ENCODE results near the gene PACRG. TPM values are rescaled to one million over a fixed set of nuclear protein-coding genes. Genes with fewer than 3 reads are reported as not detected.

Gene PACRG
- total RNA-seq, 1 donor from 2014 or later = 1.2 TPM

- no peaks in the 10 kb centered on the region for H3K9me3 Mint-ChIP-seq (ENCODE audit: unreplicated experiment)
- no peaks in the 10 kb centered on the region for H3K27me3 Mint-ChIP-seq (ENCODE audit: unreplicated experiment)
- TF ChIP-seq, protein P1, sequence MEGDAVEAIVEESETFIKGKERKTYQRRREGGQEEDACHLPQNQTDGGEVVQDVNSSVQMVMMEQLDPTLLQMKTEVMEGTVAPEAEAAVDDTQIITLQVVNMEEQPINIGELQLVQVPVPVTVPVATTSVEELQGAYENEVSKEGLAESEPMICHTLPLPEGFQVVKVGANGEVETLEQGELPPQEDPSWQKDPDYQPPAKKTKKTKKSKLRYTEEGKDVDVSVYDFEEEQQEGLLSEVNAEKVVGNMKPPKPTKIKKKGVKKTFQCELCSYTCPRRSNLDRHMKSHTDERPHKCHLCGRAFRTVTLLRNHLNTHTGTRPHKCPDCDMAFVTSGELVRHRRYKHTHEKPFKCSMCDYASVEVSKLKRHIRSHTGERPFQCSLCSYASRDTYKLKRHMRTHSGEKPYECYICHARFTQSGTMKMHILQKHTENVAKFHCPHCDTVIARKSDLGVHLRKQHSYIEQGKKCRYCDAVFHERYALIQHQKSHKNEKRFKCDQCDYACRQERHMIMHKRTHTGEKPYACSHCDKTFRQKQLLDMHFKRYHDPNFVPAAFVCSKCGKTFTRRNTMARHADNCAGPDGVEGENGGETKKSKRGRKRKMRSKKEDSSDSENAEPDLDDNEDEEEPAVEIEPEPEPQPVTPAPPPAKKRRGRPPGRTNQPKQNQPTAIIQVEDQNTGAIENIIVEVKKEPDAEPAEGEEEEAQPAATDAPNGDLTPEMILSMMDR (IDR thresholded peaks at IDR 0.05) = no peak
- no peak overlapping the region for H3K27ac Mint-ChIP-seq (ENCODE audit: unreplicated experiment)
- no peak overlapping the region for H3K4me3 Mint-ChIP-seq (ENCODE audit: unreplicated experiment)
- H3K36me3 Mint-ChIP-seq (ENCODE audit: unreplicated experiment) = no peaks in the 10 kb centered on the region
- peaks cover 9% of the 10 kb centered on the region for H3K4me1 Mint-ChIP-seq (ENCODE audit: unreplicated experiment)
- no peak for DNase-seq (ENCODE audit: extremely low spot score, unreplicated experiment)
These were observed 272.0 kb downstream of the PACRG start for GRCh38 chr6:162999575-163000285.

DNA sequence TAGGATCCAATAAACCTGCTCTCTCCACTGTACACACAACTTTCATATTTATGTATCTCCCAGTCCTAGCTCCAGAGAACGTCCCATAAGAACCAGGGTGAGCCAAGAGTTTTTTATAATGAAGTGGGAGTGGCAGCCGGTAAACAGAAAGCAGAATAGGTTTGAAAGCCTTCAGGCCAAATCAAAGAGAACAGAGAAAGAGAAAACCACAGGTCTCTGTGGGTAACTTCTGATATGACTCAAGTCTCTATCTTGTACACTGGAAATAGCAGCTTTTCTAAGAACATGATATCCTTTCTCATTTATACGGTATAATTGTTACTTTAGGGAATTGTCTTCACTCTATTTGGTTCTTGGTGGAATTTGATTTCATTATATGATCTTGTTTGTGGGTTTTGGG is 273.6 kb downstream of the PACRG start:
- TF ChIP-seq, protein P1 (IDR thresholded peaks at IDR 0.05) = no peak
- no peak for DNase-seq (ENCODE audit: extremely low spot score, unreplicated experiment)

GRCh38 chr6:163008186-163008585 is 280.4 kb downstream of the PACRG start:
- H3K4me1 Mint-ChIP-seq (ENCODE audit: unreplicated experiment) = peaks cover 10% of the 10 kb centered on the region
- H3K27me3 Mint-ChIP-seq (ENCODE audit: unreplicated experiment) = no peaks in the 10 kb centered on the region

More for the DNA sequence above, 273.6 kb downstream of the PACRG start:
- no peaks in the 10 kb centered on the region for H3K9me3 Mint-ChIP-seq (ENCODE audit: unreplicated experiment)
- H3K36me3 Mint-ChIP-seq (ENCODE audit: unreplicated experiment) = no peaks in the 10 kb centered on the region
- no peaks in the 10 kb centered on the region for H3K27me3 Mint-ChIP-seq (ENCODE audit: unreplicated experiment)
- no peak overlapping the region for H3K4me3 Mint-ChIP-seq (ENCODE audit: unreplicated experiment)
- peaks cover 9% of the 10 kb centered on the region for H3K4me1 Mint-ChIP-seq (ENCODE audit: unreplicated experiment)
- no peak overlapping the region for H3K27ac Mint-ChIP-seq (ENCODE audit: unreplicated experiment)

GRCh38 chr6:163008626-163009025 is 280.9 kb downstream of the PACRG start:
- Mint-ChIP-seq H3K4me3 (ENCODE audit: unreplicated experiment) (no peak overlapping the region), H3K27ac (ENCODE audit: unreplicated experiment) (no peak overlapping the region), H3K27me3 (ENCODE audit: unreplicated experiment) (no peaks in the 10 kb centered on the region), H3K9me3 (ENCODE audit: unreplicated experiment) (no peaks in the 10 kb centered on the region), H3K4me1 (ENCODE audit: unreplicated experiment) (peaks cover 10% of the 10 kb centered on the region), H3K36me3 (ENCODE audit: unreplicated experiment) (no peaks in the 10 kb centered on the region)
- TF ChIP-seq, protein P1 (IDR thresholded peaks at IDR 0.05) = no peak
- no peak for DNase-seq (ENCODE audit: extremely low spot score, unreplicated experiment)

More at GRCh38 chr6:163008186-163008585, 280.4 kb downstream of the PACRG start:
- Mint-ChIP-seq H3K4me3 (ENCODE audit: unreplicated experiment) (no peak overlapping the region), H3K9me3 (ENCODE audit: unreplicated experiment) (no peaks in the 10 kb centered on the region), H3K36me3 (ENCODE audit: unreplicated experiment) (no peaks in the 10 kb centered on the region), H3K27ac (ENCODE audit: unreplicated experiment) (no peak overlapping the region)
- TF ChIP-seq, protein P1 (IDR thresholded peaks at IDR 0.05) = no peak
- no peak for DNase-seq (ENCODE audit: extremely low spot score, unreplicated experiment)

GRCh38 chr6:163010145-163010544 is 282.4 kb downstream of the PACRG start:
- no peak for DNase-seq (ENCODE audit: extremely low spot score, unreplicated experiment)
- peaks cover 18% of the 10 kb centered on the region for H3K4me1 Mint-ChIP-seq (ENCODE audit: unreplicated experiment)
- peaks cover under 1% of the 10 kb centered on the region for H3K9me3 Mint-ChIP-seq (ENCODE audit: unreplicated experiment)
- no peaks in the 10 kb centered on the region for H3K27me3 Mint-ChIP-seq (ENCODE audit: unreplicated experiment)
- H3K4me3 Mint-ChIP-seq (ENCODE audit: unreplicated experiment) = no peak overlapping the region
- H3K27ac Mint-ChIP-seq (ENCODE audit: unreplicated experiment) = no peak overlapping the region
- no peaks in the 10 kb centered on the region for H3K36me3 Mint-ChIP-seq (ENCODE audit: unreplicated experiment)
- TF ChIP-seq, protein P1 (IDR thresholded peaks at IDR 0.05) = no peak

All from osteocyte (in vitro differentiated cells).